Left ventricle myocardium inferior (tissue), 1 donor: ENCODE measurements around the gene SIRT1. TPM values are rescaled to one million over a fixed set of nuclear protein-coding genes. Genes with fewer than 3 reads are reported as not detected.

Experiments used
- DNase-seq: peaks from one replicate; pipeline ENCODE4 v3.0.0-alpha.2; 2020
- H3K27ac ChIP-seq: fragments of 200-600 bp; replicated peaks from 2 replicates; pipeline ENCODE4 v1.8.0; 2021
- H3K27me3 ChIP-seq: fragments of 200-600 bp; 2 replicates; pipeline ENCODE4 v1.8.0; 2021; ENCODE audit warnings: low read depth
- H3K36me3 ChIP-seq: fragments of 200-600 bp; 2 replicates; pipeline ENCODE4 v1.8.0; 2021
- H3K4me1 ChIP-seq: fragments of 200-600 bp; 2 replicates; pipeline ENCODE4 v1.8.0; 2021
- H3K4me3 ChIP-seq: fragments of 200-600 bp; 2 replicates; pipeline ENCODE4 v1.8.0; 2021; ENCODE audit warnings: mild to moderate bottlenecking, moderate library complexity
- H3K9me3 ChIP-seq: fragments of 200-600 bp; replicated peaks from 2 replicates; pipeline ENCODE4 v1.8.0; 2021
- CTCF ChIP-seq: fragments of 200-600 bp; IDR thresholded peaks from 2 replicates; pipeline ENCODE4 v1.8.0; 2021; ENCODE audit warnings: antibody characterized with exemption, mild to moderate bottlenecking, borderline replicate concordance
- intact Hi-C: fragments of 100-400 bp; cut with micrococcal nuclease; formaldehyde crosslinking; loops from one replicate; pipeline ENCODE4 v1.11.0; 2022
- total RNA-seq: library from RNA; stranded (reverse); fragmentation: NEBNext Ultra II Directional; extraction: Animal tissue kit (Norgen Biotek cat#: 25700); gene quantifications from one replicate; pipeline ENCODE4 v1.2.1, GENCODE V29; 2021
- donor health status: DM: no; HTN: yes; CAD: no; lungs with severe emphysema.

The SIRT1 gene
- total RNA-seq, 1 donor from 2014 or later = 10.6 TPM

- Histone ChIP-seq H3K4me1 (peaks cover 47% of the 10 kb centered on the region), H3K27ac (peak overlapping the region; percentile 96), H3K36me3 (peaks cover 22% of the 10 kb centered on the region), H3K27me3 (no peaks in the 10 kb centered on the region), H3K9me3 (no peaks in the 10 kb centered on the region), H3K4me3 (peak overlapping the region; percentile 85)
- intact Hi-C loops = no loop called here
- TF ChIP-seq CTCF = no peak
- DNase-seq = no peak
Observed at GRCh38 chr10:67883710-67884312, 645 bp upstream of the SIRT1 start.

GRCh38 chr10:67884842-67885670 lies 600 bp downstream of the SIRT1 start:
- intact Hi-C loops = no loop called here
- TF ChIP-seq CTCF = no peak
- Histone ChIP-seq H3K36me3 (peaks cover 34% of the 10 kb centered on the region), H3K4me1 (peaks cover 53% of the 10 kb centered on the region), H3K27me3 (no peaks in the 10 kb centered on the region), H3K4me3 (peak overlapping the region; percentile 85), H3K27ac (peak overlapping the region; percentile 96), H3K9me3 (no peaks in the 10 kb centered on the region)
- peak; percentile 85 for DNase-seq

- TF ChIP-seq CTCF = no peak
- intact Hi-C loops = no loop called here
- Histone ChIP-seq H3K36me3 (peaks cover 94% of the 10 kb centered on the region), H3K27me3 (no peaks in the 10 kb centered on the region), H3K4me3 (no peak overlapping the region), H3K9me3 (no peaks in the 10 kb centered on the region), H3K4me1 (peaks cover 8% of the 10 kb centered on the region), H3K27ac (no peak overlapping the region)
- no peak for DNase-seq
Observed at GRCh38 chr10:67893637-67894036, 9.2 kb downstream of the SIRT1 start.

GRCh38 chr10:67903581-67903980 lies 19.1 kb downstream of the SIRT1 start:
- intact Hi-C loops = no loop called here

More at GRCh38 chr10:67903581-67903980, 19.1 kb downstream of the SIRT1 start:
- H3K4me3 ChIP-seq = no peak overlapping the region
- no peak overlapping the region for H3K27ac ChIP-seq
- H3K36me3 ChIP-seq = peaks cover 73% of the 10 kb centered on the region
- H3K27me3 ChIP-seq = no peaks in the 10 kb centered on the region
- peaks cover 4% of the 10 kb centered on the region for H3K4me1 ChIP-seq
- TF ChIP-seq CTCF = no peak
- no peak for DNase-seq
- H3K9me3 ChIP-seq = no peaks in the 10 kb centered on the region
